Measurements from ENCODE around the gene SLC25A26.

Gene SLC25A26

GRCh38 chr3:66404903-66405700 lies 184.3 kb downstream of the SLC25A26 start:
- H3K4me3 ChIP-seq (ENCODE audit: control insufficient read depth, low read depth, low read length) = no peak overlapping the region
- no peak for TF ChIP-seq CTCF (IDR thresholded peaks at IDR 0.05; ENCODE audit: control insufficient read depth, insufficient read depth, low read depth, low read length, missing control alignments)
- no peak for DNase-seq (ENCODE audit: low read depth)

- peak; percentile 52 for DNase-seq (ENCODE audit: low read depth)
- no peak for TF ChIP-seq CTCF (IDR thresholded peaks at IDR 0.05; ENCODE audit: control insufficient read depth, insufficient read depth, low read depth, low read length, missing control alignments)
- H3K4me3 ChIP-seq (ENCODE audit: control insufficient read depth, low read depth, low read length) = no peak overlapping the region
These were observed 184.9 kb downstream of the SLC25A26 start for GRCh38 chr3:66405701-66406091.

GRCh38 chr3:66406163-66406562 lies 185.4 kb downstream of the SLC25A26 start:
- TF ChIP-seq CTCF (IDR thresholded peaks at IDR 0.05; ENCODE audit: control insufficient read depth, insufficient read depth, low read depth, low read length, missing control alignments) = no peak
- no peak overlapping the region for H3K4me3 ChIP-seq (ENCODE audit: control insufficient read depth, low read depth, low read length)
- no peak for DNase-seq (ENCODE audit: low read depth)

- no peak for DNase-seq (ENCODE audit: low read depth)
- no peak overlapping the region for H3K4me3 ChIP-seq (ENCODE audit: control insufficient read depth, low read depth, low read length)
- no peak for TF ChIP-seq CTCF (IDR thresholded peaks at IDR 0.05; ENCODE audit: control insufficient read depth, insufficient read depth, low read depth, low read length, missing control alignments)
These were observed 186.2 kb downstream of the SLC25A26 start for GRCh38 chr3:66406831-66407610.

- TF ChIP-seq CTCF (IDR thresholded peaks at IDR 0.05; ENCODE audit: control insufficient read depth, insufficient read depth, low read depth, low read length, missing control alignments) = peak; percentile 95
- DNase-seq (ENCODE audit: low read depth) = no peak
- no peak overlapping the region for H3K4me3 ChIP-seq (ENCODE audit: control insufficient read depth, low read depth, low read length)
These were observed 186.9 kb downstream of the SLC25A26 start for GRCh38 chr3:66407611-66408218.

All from AG09309 (cell line).